HEK293T (cell line): Measurements from ENCODE around the gene ACIN1.

ENCODE experiments used
- ARNT ChIP-seq: fragments of 450-650 bp; IDR thresholded peaks from 2 replicates; pipeline ENCODE4 v1.6.1; 2017; ENCODE audit warnings: mild to moderate bottlenecking
- BHLHE40 ChIP-seq: fragments of 450-650 bp; IDR thresholded peaks from 2 replicates; pipeline ENCODE4 v1.6.1; 2016; ENCODE audit warnings: mild to moderate bottlenecking, moderate library complexity, borderline replicate concordance
- CTBP1 ChIP-seq: fragments of 450-650 bp; IDR thresholded peaks from 2 replicates; pipeline ENCODE4 v1.6.1; 2016; ENCODE audit warnings: borderline replicate concordance
- FOXK2 ChIP-seq: fragments of 450-650 bp; IDR thresholded peaks from 2 replicates; pipeline ENCODE4 v1.6.1; 2016; ENCODE audit warnings: mild to moderate bottlenecking
- FOXM1 ChIP-seq: fragments of 450-650 bp; IDR thresholded peaks from 2 replicates; pipeline ENCODE4 v1.6.1; 2017; ENCODE audit warnings: mild to moderate bottlenecking, borderline replicate concordance
- LEF1 ChIP-seq: fragments of 450-650 bp; IDR thresholded peaks from 2 replicates; pipeline ENCODE4 v1.6.1; 2017; ENCODE audit warnings: mild to moderate bottlenecking, borderline replicate concordance
- NFRKB ChIP-seq: fragments of 450-650 bp; IDR thresholded peaks from 2 replicates; pipeline ENCODE4 v1.6.1; 2016; ENCODE audit warnings: mild to moderate bottlenecking, moderate library complexity
- SP1 ChIP-seq: fragments of 450-650 bp; IDR thresholded peaks from 2 replicates; pipeline ENCODE4 v1.6.1; 2017
- SUZ12 ChIP-seq: fragments of 450-650 bp; IDR thresholded peaks from 2 replicates; pipeline ENCODE4 v1.6.1; 2016; ENCODE audit warnings: mild to moderate bottlenecking
- TARDBP ChIP-seq: fragments of 450-650 bp; IDR thresholded peaks from 2 replicates; pipeline ENCODE4 v1.6.1; 2016

- TF ChIP-seq ARNT (no peak), SP1 (no peak), LEF1 (no peak), CTBP1 (no peak), TARDBP (no peak), FOXK2 (no peak), FOXM1 (no peak), SUZ12 (no peak), NFRKB (no peak), BHLHE40 (no peak)
Observed at GRCh38 chr14:23132970-23133369, 38.0 kb upstream of the ACIN1 start.
